ENCODE measurements around the gene KDM1A. TPM values are rescaled to one million over a fixed set of nuclear protein-coding genes. Genes with fewer than 3 reads are reported as not detected.

The KDM1A gene
- total RNA-seq, 4 donors from 2014 or later = 18.7 to 41.4 (median 29.3) TPM

DNA sequence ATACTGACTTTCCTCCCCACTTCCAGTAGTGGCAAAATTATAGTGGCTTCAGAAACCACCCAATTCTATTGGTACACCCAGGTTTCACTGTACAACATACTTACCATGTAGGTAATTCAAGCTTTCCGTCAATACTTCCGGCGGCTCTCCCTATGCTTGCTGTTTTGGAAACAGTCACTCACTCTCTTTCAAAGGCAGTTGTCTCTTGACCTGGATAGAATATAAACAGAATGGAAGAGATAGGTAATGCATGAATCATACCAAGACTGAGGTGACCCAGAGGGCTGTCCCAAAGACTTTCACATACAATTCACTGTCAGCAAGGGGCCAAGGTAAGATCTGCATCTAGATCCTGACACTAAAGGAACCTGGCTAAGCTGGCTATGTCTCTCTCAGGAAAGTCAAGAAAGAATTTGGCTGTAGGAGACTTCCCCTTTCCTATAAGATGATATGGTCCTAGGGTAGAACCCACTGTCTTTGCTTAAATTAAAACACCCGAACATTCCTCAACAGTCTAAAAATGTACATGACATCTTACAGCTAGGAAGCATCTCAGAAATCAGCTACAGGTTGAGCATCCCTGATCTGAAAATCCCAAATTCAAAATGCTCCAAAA is 89.8 kb downstream of the KDM1A start:
- H3K9me3 ChIP-seq = no peaks in the 10 kb centered on the region
- no peak for TF ChIP-seq POLR2AphosphoS5 (IDR thresholded peaks at IDR 0.05)
- no peak for TF ChIP-seq EP300 (IDR thresholded peaks at IDR 0.05; ENCODE audit: low read depth)
- no peak for TF ChIP-seq POLR2A (IDR thresholded peaks at IDR 0.05)
- TF ChIP-seq CTCF (IDR thresholded peaks at IDR 0.05) = no peak
- no peak for DNase-seq
- no peak overlapping the region for H3K27ac ChIP-seq
- peaks cover 0 to 14% (median 0%) of the 10 kb centered on the region in 4 donors for H3K36me3 ChIP-seq
- intact Hi-C loops (cut with DNase I; ENCODE audit: low total_unique reads) = no loop called here
- 87 to 90% methylated on average over 2 to 4 of the region's 4 CpGs for WGBS, 2 donors (ENCODE audit: low coverage in 1 of 2)
- H3K4me3 ChIP-seq = no peak overlapping the region
- H3K4me1 ChIP-seq = peaks cover 0 to 29% (median 4%) of the 10 kb centered on the region in 4 donors
- in situ Hi-C loops (cut with MboI; ENCODE audit: low pct_ligation_motif_present in 1 of 4, low pct_unique_long_range_greater_than_20kb in 1 of 4, low sequenced_read_pairs in 3 of 4) = no loop called here
- H3K27me3 ChIP-seq = no peaks in the 10 kb centered on the region

GRCh38 chr1:23110391-23110790 is 91.1 kb downstream of the KDM1A start:
- intact Hi-C loops (cut with DNase I; ENCODE audit: low total_unique reads) = no loop called here
- in situ Hi-C loops (cut with MboI; ENCODE audit: low pct_ligation_motif_present in 1 of 4, low pct_unique_long_range_greater_than_20kb in 1 of 4, low sequenced_read_pairs in 3 of 4) = no loop called here
- Histone ChIP-seq H3K9me3 (no peaks in the 10 kb centered on the region), H3K36me3 (peaks cover 0 to 14% (median 0%) of the 10 kb centered on the region in 4 donors), H3K4me1 (peaks cover 6 to 41% (median 15%) of the 10 kb centered on the region in 4 donors), H3K27me3 (no peaks in the 10 kb centered on the region), H3K27ac (no peak overlapping the region), H3K4me3 (no peak overlapping the region)
- 96% methylated on average over 5 of the region's 5 CpGs for WGBS, 2 donors (ENCODE audit: low coverage in 1 of 2)
- DNase-seq = no peak
- no peak for TF ChIP-seq EP300 (IDR thresholded peaks at IDR 0.05; ENCODE audit: low read depth)
- no peak for TF ChIP-seq POLR2AphosphoS5 (IDR thresholded peaks at IDR 0.05)
- TF ChIP-seq CTCF (IDR thresholded peaks at IDR 0.05) = no peak
- TF ChIP-seq POLR2A (IDR thresholded peaks at IDR 0.05) = no peak

GRCh38 chr1:23111600-23112535 is 92.6 kb downstream of the KDM1A start:
- Histone ChIP-seq H3K9me3 (no peaks in the 10 kb centered on the region), H3K36me3 (peaks cover 0 to 14% (median 0%) of the 10 kb centered on the region in 4 donors), H3K27me3 (no peaks in the 10 kb centered on the region), H3K4me3 (no peak overlapping the region), H3K4me1 (peaks cover 6 to 51% (median 18%) of the 10 kb centered on the region in 4 donors), H3K27ac (no peak overlapping the region)
- TF ChIP-seq POLR2A (IDR thresholded peaks at IDR 0.05) (no peak), CTCF (IDR thresholded peaks at IDR 0.05) (no peak), POLR2AphosphoS5 (IDR thresholded peaks at IDR 0.05) (no peak), EP300 (IDR thresholded peaks at IDR 0.05; ENCODE audit: low read depth) (no peak)
- no peak for DNase-seq
- in situ Hi-C loops (cut with MboI; ENCODE audit: low pct_ligation_motif_present in 1 of 4, low pct_unique_long_range_greater_than_20kb in 1 of 4, low sequenced_read_pairs in 3 of 4) (no loop called here), intact Hi-C loops (cut with DNase I; ENCODE audit: low total_unique reads) (no loop called here)
- WGBS, 2 donors (ENCODE audit: low coverage in 1 of 2) = 80 to 89% methylated on average over 6 of the region's 6 CpGs

DNA sequence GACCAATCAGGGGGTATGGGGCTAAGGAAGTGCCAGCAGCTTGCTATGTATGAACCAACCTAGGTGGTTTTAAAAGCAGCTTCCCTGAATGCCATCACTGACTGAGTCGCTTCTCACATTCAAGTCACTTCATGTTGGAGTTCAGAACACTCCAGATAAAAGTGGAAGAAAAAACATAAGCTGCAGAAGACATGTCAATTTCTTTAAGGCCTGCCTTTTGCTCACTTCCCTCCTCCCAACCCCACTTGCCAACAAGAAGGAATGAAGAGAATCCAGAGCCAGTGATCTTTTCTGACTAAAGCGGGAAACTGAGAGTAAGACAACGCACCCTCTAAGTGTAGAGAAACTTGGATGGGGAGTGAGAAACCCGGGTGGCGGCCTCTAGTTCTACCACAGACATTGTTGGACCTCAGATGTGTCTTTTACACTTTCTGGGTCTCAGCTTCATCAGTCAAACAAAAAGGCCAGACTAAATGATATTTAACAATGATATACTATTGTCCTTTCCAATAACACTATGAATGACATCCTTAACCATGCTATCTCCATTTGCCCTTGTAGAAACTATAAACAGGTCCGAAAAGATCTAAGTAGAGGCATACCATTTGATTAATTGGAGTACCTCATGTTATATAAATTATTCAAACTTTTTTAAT is 95.3 kb downstream of the KDM1A start:
- H3K4me3 ChIP-seq = no peak overlapping the region
- intact Hi-C loops (cut with DNase I; ENCODE audit: low total_unique reads) = no loop called here
- DNase-seq = no peak
- no peaks in the 10 kb centered on the region for H3K27me3 ChIP-seq
- H3K4me1 ChIP-seq = peaks cover 6 to 77% (median 30%) of the 10 kb centered on the region in 4 donors
- WGBS, 2 donors (ENCODE audit: low coverage in 1 of 2) = 80 to 85% methylated on average over 5 to 6 of the region's 6 CpGs
- TF ChIP-seq EP300 (IDR thresholded peaks at IDR 0.05; ENCODE audit: low read depth) (no peak), POLR2A (IDR thresholded peaks at IDR 0.05) (no peak), POLR2AphosphoS5 (IDR thresholded peaks at IDR 0.05) (no peak), CTCF (IDR thresholded peaks at IDR 0.05) (no peak)
- in situ Hi-C loops (cut with MboI; ENCODE audit: low pct_ligation_motif_present in 1 of 4, low pct_unique_long_range_greater_than_20kb in 1 of 4, low sequenced_read_pairs in 3 of 4) = no loop called here
- no peaks in the 10 kb centered on the region for H3K36me3 ChIP-seq
- no peaks in the 10 kb centered on the region for H3K9me3 ChIP-seq
- peak overlapping the region; percentile 9 to 21 (median 15) for H3K27ac ChIP-seq

Measured in transverse colon (tissue), 4 donors.